Endothelial cell of umbilical vein (primary cell): ENCODE measurements around the gene MDP1. TPM values are rescaled to one million over a fixed set of nuclear protein-coding genes. Genes with fewer than 3 reads are reported as not detected.
"Not testable (repeated sequence)": the region's sequence is repeated elsewhere in the genome, so short reads cannot be mapped to it uniquely, and the experiment has no call there.

ENCODE experiments used
- BruUV-seq: library from RNA; stranded (reverse); fragments of 400-500 nt; replicated peaks from 2 replicates; lab custom pipeline; 2021; lab: Mats Ljungman, UMichigan
- CTCF ChIA-PET: fragments of 300-600, 350-600 bp; sonication (Branson Sonifier 250); formaldehyde crosslinking; loops from one replicate; lab custom pipeline; 2021; ENCODE audit warnings: antibody characterized with exemption, inconsistent platforms; lab: Charles Lee
- POLR2A ChIA-PET: fragments of 300-600, 350-600 bp; sonication (Branson Sonifier 250); formaldehyde crosslinking; loops from one replicate; lab custom pipeline; 2021; ENCODE audit warnings: antibody characterized with exemption, inconsistent platforms; lab: Charles Lee
- DNase-seq: peaks from one replicate; pipeline ENCODE4 v3.0.0-alpha.2; 2011; ENCODE audit warnings: low read depth, low spot score
- FAIRE-seq: peaks from 2 replicates; lab custom pipeline; 2011; peaks lifted over from hg19 to GRCh38; lab: Jason Lieb, UNC
- H2AFZ ChIP-seq: 2 replicates; pipeline ENCODE4 v1.6.0; 2012; ENCODE audit warnings: low read depth, low read length, control low read depth, inconsistent platforms
- H3K27ac ChIP-seq: 2 replicates; pipeline ENCODE4 v1.5.1; 2011; ENCODE audit warnings: low read depth, mild to moderate bottlenecking, control low read depth, low read length, moderate library complexity; ENCODE audit not compliant: insufficient read depth
- H3K27me3 ChIP-seq, 2 experiments: 2 replicates each; pipeline versions ENCODE4 v1.6.0 to v1.6.1; 2011; ENCODE audit warnings: low read length in 2 of 2, mixed read lengths in 1 of 2; ENCODE audit not compliant: control insufficient read depth in 2 of 2, insufficient read depth in 2 of 2
- H3K36me3 ChIP-seq, 2 experiments: 2 replicates in 1 of 2; 3 replicates in 1 of 2; pipeline ENCODE4 v1.5.1; 2011; ENCODE audit warnings: low read length in 2 of 2, mild to moderate bottlenecking in 1 of 2, moderate library complexity in 1 of 2; ENCODE audit not compliant: control insufficient read depth in 2 of 2, insufficient read depth in 2 of 2; ENCODE audit errors: extremely low read depth in 1 of 2
- H3K4me1 ChIP-seq: 3 replicates; pipeline ENCODE4 v1.5.1; 2011; ENCODE audit warnings: mild to moderate bottlenecking, low read length; ENCODE audit not compliant: control insufficient read depth, insufficient read depth; ENCODE audit errors: extremely low read depth
- H3K4me2 ChIP-seq: 2 replicates; pipeline ENCODE4 v1.6.1; 2011; ENCODE audit warnings: low read length, control low read depth, mixed read lengths; ENCODE audit not compliant: insufficient read depth
- H3K4me3 ChIP-seq, 3 experiments: fragments of 200-600 bp in 1 of 3; sonication (generic), shearing (Covaris generic) in 1 of 3; replicated peaks in 1 of 3; 2 replicates each; pipeline ENCODE4 v1.5.1; 2011 to 2016; ENCODE audit warnings: control low read depth in 3 of 3, low read length in 3 of 3, mild to moderate bottlenecking in 2 of 3, inconsistent platforms in 1 of 3, low read depth in 1 of 3, moderate library complexity in 1 of 3; ENCODE audit not compliant: insufficient read depth in 1 of 3
- H3K79me2 ChIP-seq: 2 replicates; pipeline ENCODE4 v1.6.0; 2012; ENCODE audit warnings: low read length, inconsistent platforms; ENCODE audit not compliant: control insufficient read depth, insufficient read depth
- H3K9ac ChIP-seq: replicated peaks from 2 replicates; pipeline ENCODE3; 2011; ENCODE audit warnings: low read length, control low read depth; ENCODE audit not compliant: insufficient read depth; ENCODE audit errors: extremely low read depth
- H3K9me1 ChIP-seq: replicated peaks from 3 replicates; pipeline ENCODE4 v1.6.0; 2011; ENCODE audit warnings: mild to moderate bottlenecking, low read length; ENCODE audit not compliant: control insufficient read depth, insufficient read depth; ENCODE audit errors: extremely low read depth
- H3K9me3 ChIP-seq: replicated peaks from 2 replicates; pipeline ENCODE4 v1.5.1; 2012; ENCODE audit warnings: low read length, inconsistent platforms; ENCODE audit not compliant: control insufficient read depth, insufficient read depth
- H4K20me1 ChIP-seq: replicated peaks from 2 replicates; pipeline ENCODE3; 2011; ENCODE audit warnings: mild to moderate bottlenecking, low read length; ENCODE audit not compliant: control insufficient read depth, insufficient read depth; ENCODE audit errors: extremely low read depth
- CTCF ChIP-seq, 2 donors: IDR thresholded peaks; 1 replicate in 1 of 2; 2 replicates in 1 of 2; pipeline ENCODE4 v1.5.1; 2011; ENCODE audit warnings: low read length in 2 of 2, mild to moderate bottlenecking in 2 of 2, moderate library complexity in 2 of 2, control low read depth in 1 of 2, inconsistent platforms in 1 of 2, low read depth in 1 of 2; ENCODE audit not compliant: insufficient read depth in 1 of 2; ENCODE audit errors: extremely low read depth in 1 of 2
- EZH2 ChIP-seq: IDR thresholded peaks from 2 replicates; pipeline ENCODE4 v1.6.1; 2012; ENCODE audit warnings: borderline replicate concordance, low read depth, mild to moderate bottlenecking, moderate library complexity, low read length, inconsistent platforms; ENCODE audit not compliant: severe bottlenecking
- FOS ChIP-seq: IDR thresholded peaks from 2 replicates; pipeline ENCODE4 v1.6.1; 2011; ENCODE audit warnings: mild to moderate bottlenecking, low read length, moderate library complexity, borderline replicate concordance; ENCODE audit not compliant: insufficient read depth
- GATA2 ChIP-seq: IDR thresholded peaks from 2 replicates; pipeline ENCODE4 v1.7.0; 2011; ENCODE audit warnings: low read depth, mild to moderate bottlenecking, moderate library complexity, mixed read lengths, low read length; ENCODE audit not compliant: insufficient read length, insufficient read depth
- MAX ChIP-seq: IDR thresholded peaks from 2 replicates; pipeline ENCODE4 v1.6.1; 2011; ENCODE audit not compliant: insufficient read depth, insufficient read length
- MYC ChIP-seq: IDR thresholded peaks from one replicate; pipeline ENCODE4 v1.6.1; 2011; ENCODE audit warnings: mild to moderate bottlenecking, low read depth, low read length
- POLR2A ChIP-seq: IDR thresholded peaks from 2 replicates; pipeline ENCODE4 v1.6.1; 2012; ENCODE audit warnings: low read depth, mild to moderate bottlenecking, control low read depth, low read length
- dilution Hi-C: fragments of 300-500 bp; cut with MboI; formaldehyde crosslinking; loops from one replicate; pipeline ENCODE4 v1.15.0; 2019; ENCODE audit warnings: low sequenced_read_pairs; ENCODE audit not compliant: extremely low pct_ligation_motif_present
- intact Hi-C: fragments of 100-400 bp; cut with micrococcal nuclease; formaldehyde crosslinking; loops from one replicate; pipeline ENCODE4 v1.10.0; 2022
- polyA plus RNA-seq, 4 experiments: library from polyadenylated mRNA; depleted of rRNA in 3 of 4; stranded (reverse) in 3 of 4; unstranded in 1 of 4; fragments of >200 nt; gene quantifications; 2 replicates each; pipeline versions ENCODE4 v1.2.1 to v1.2.3, GENCODE V29; 2011 to 2012; ENCODE audit warnings: missing spikeins in 1 of 4
- total RNA-seq: library from RNA; stranded (reverse); gene quantifications from 2 replicates; pipeline ENCODE4 v1.2.3, GENCODE V29; 2021

The MDP1 gene
- total and polyA plus RNA-seq, 2 donors (not counting 3 experiments of a cell fraction or from before 2014, with no cell fraction given), result 8.1 to 22.7 TPM

- no peak for FAIRE-seq
- Histone ChIP-seq H4K20me1 (no peaks in the 10 kb centered on the region), H3K4me2 (no peak overlapping the region), H3K9ac (no peak overlapping the region), H3K9me1 (no peaks in the 10 kb centered on the region), H3K4me3 (no peak overlapping the region), H3K9me3 (no peaks in the 10 kb centered on the region), H3K27ac (no peak overlapping the region), H2AFZ (no peak overlapping the region), H3K79me2 (no peaks in the 10 kb centered on the region), H3K27me3 (no peaks in the 10 kb centered on the region), H3K4me1 (no peaks in the 10 kb centered on the region), H3K36me3 (peaks cover 6 to 22% of the 10 kb centered on the region in 2 experiments)
- ChIA-PET POLR2A (no interaction called here), CTCF (no interaction called here)
- dilution Hi-C loops, result no loop called here
- BruUV-seq, result no TSS peak
- intact Hi-C loops, result no loop called here
- TF ChIP-seq CTCF (IDR thresholded peaks at IDR 0.05; ENCODE audit: extremely low read depth in 1 of 2, insufficient read depth in 1 of 2, low read depth in 1 of 2, low read length in 2 of 2) (no peak), MYC (no peak), POLR2A (no peak), FOS (no peak), GATA2 (no peak), MAX (no peak), EZH2 (no peak)
- DNase-seq, result no peak
These were observed 11.4 kb downstream of the MDP1 start for GRCh38 chr14:24204163-24205146.

- H3K79me2 ChIP-seq, H2AFZ ChIP-seq, H3K4me3 ChIP-seq, H3K4me2 ChIP-seq, H4K20me1 ChIP-seq, H3K27ac ChIP-seq, FAIRE-seq, intact Hi-C loops, H3K9ac ChIP-seq, H3K27me3 ChIP-seq, BruUV-seq, DNase-seq, dilution Hi-C loops, H3K9me3 ChIP-seq, H3K4me1 ChIP-seq, H3K9me1 ChIP-seq: not testable (repeated sequence)
- ChIA-PET POLR2A (interaction anchor here (0.7 kb wide), 1 partner anchor 1275 kb away, joined by 4 read pairs; no protein-coding TSS in a partner anchor), CTCF (interaction anchor here (0.8 kb wide), 1 partner anchor 12 kb away, joined by 3 read pairs; no protein-coding TSS in a partner anchor)
- H3K36me3 ChIP-seq, result peaks cover 6 to 22% of the 10 kb centered on the region in 2 experiments
These were observed 12.5 kb downstream of the MDP1 start for GRCh38 chr14:24203249-24203886.
